HepG2 (cell line): ENCODE data around the gene GTPBP6. TPM values are rescaled to one million over a fixed set of nuclear protein-coding genes. Genes with fewer than 3 reads are reported as not detected.

ENCODE experiments used
- AKAP8 ChIP-seq: sonication (generic); formaldehyde crosslinking; IDR thresholded peaks from 2 replicates; pipeline ENCODE4 v1.5.1; 2020; ENCODE audit warnings: mild to moderate bottlenecking, missing genetic modification reagents
- HNRNPH1 ChIP-seq: fragments of 200-400 bp; formaldehyde crosslinking; optimal IDR thresholded peaks from 2 replicates; pipeline ENCODE3; 2017; ENCODE audit warnings: mild to moderate bottlenecking, low read depth, low read length
- JUN ChIP-seq: sonication (generic); formaldehyde crosslinking; IDR thresholded peaks from 2 replicates; pipeline ENCODE4 v1.4.0; 2020; ENCODE audit warnings: mild to moderate bottlenecking, missing genetic modification reagents
- KMT2A ChIP-seq: sonication (generic); formaldehyde crosslinking; IDR thresholded peaks from 2 replicates; pipeline ENCODE4 v1.4.0; 2020; ENCODE audit warnings: missing genetic modification reagents
- KMT2B ChIP-seq: IDR thresholded peaks from 2 replicates; pipeline ENCODE4 v1.6.1; 2016; ENCODE audit warnings: missing genetic modification reagents, missing compliant biosample characterization
- MIXL1 ChIP-seq: IDR thresholded peaks from 2 replicates; pipeline ENCODE4 v1.6.1; 2016
- NFKBIZ ChIP-seq: IDR thresholded peaks from 2 replicates; pipeline ENCODE4 v1.6.1; 2018; ENCODE audit warnings: missing genetic modification reagents, missing compliant biosample characterization
- NR3C1 ChIP-seq: sonication (generic); formaldehyde crosslinking; IDR thresholded peaks from 2 replicates; pipeline ENCODE4 v1.4.0; 2020; ENCODE audit warnings: missing genetic modification reagents
- PCBP2 ChIP-seq: fragments of 200-400 bp; formaldehyde crosslinking; optimal IDR thresholded peaks from 2 replicates; pipeline ENCODE3; 2018; ENCODE audit warnings: low read length, low read depth; ENCODE audit not compliant: poor library complexity, severe bottlenecking
- PHF21A ChIP-seq: sonication (generic); formaldehyde crosslinking; IDR thresholded peaks from 2 replicates; pipeline ENCODE4 v1.5.0; 2020; ENCODE audit warnings: mild to moderate bottlenecking, missing genetic modification reagents
- ZNF564 ChIP-seq: sonication (generic); formaldehyde crosslinking; IDR thresholded peaks from 2 replicates; pipeline ENCODE4 v1.8.1; 2023; ENCODE audit warnings: mild to moderate bottlenecking, missing genetic modification reagents
- ZNF749 ChIP-seq: sonication (generic); formaldehyde crosslinking; IDR thresholded peaks from 2 replicates; pipeline ENCODE4 v1.8.0; 2022; ENCODE audit warnings: mild to moderate bottlenecking, missing genetic modification reagents, moderate library complexity, borderline replicate concordance
- ZNF776 ChIP-seq: sonication (generic); formaldehyde crosslinking; IDR thresholded peaks from 2 replicates; pipeline ENCODE4 v1.4.0; 2020; ENCODE audit warnings: mild to moderate bottlenecking, missing genetic modification reagents
- polyA plus RNA-seq, 8 experiments: library from polyadenylated mRNA; depleted of rRNA in 3 of 8; stranded (reverse) in 7 of 8; unstranded in 1 of 8; fragments of >200 nt; fragmentation: Illumina TruSeq in 4 of 8; extraction: Trizol in 4 of 8; gene quantifications; 2 replicates each; pipeline versions ENCODE4 v1.2.1 to v1.2.3, GENCODE V29; 2011 to 2016; ENCODE audit warnings: low read depth in 4 of 8, missing spikeins in 1 of 8, mixed read lengths in 1 of 8; ENCODE audit not compliant: insufficient read depth in 1 of 8
- total RNA-seq, 5 experiments: library from RNA; depleted of rRNA; stranded (reverse); fragments of >200 nt; fragmentation: Illumina TruSeq; extraction: Trizol; gene quantifications; 2 replicates each; pipeline ENCODE4 v1.2.3, GENCODE V29; 2016; ENCODE audit warnings: low read depth in 1 of 5
- TF ChIP-seq, protein P1 (sequence below): sonication (generic); formaldehyde crosslinking; IDR thresholded peaks from 2 replicates; pipeline ENCODE4 v1.4.0; 2020; ENCODE audit warnings: missing genetic modification reagents, mild to moderate bottlenecking, borderline replicate concordance
- TF ChIP-seq, protein P2 (sequence below): sonication (generic); formaldehyde crosslinking; IDR thresholded peaks from 2 replicates; pipeline ENCODE4 v1.4.0; 2020; ENCODE audit warnings: missing genetic modification reagents, borderline replicate concordance
- TF ChIP-seq, protein P3 (sequence below): sonication (generic); formaldehyde crosslinking; IDR thresholded peaks from 2 replicates; pipeline ENCODE4 v1.9.0; 2021; ENCODE audit warnings: missing genetic modification reagents, borderline replicate concordance
- TF ChIP-seq, protein P4 (sequence below): sonication (generic); formaldehyde crosslinking; IDR thresholded peaks from 2 replicates; pipeline ENCODE4 v1.4.0; 2020; ENCODE audit warnings: missing genetic modification reagents, borderline replicate concordance

Gene GTPBP6
- total and polyA plus RNA-seq, 2 of the 13 experiments (the other 11 are each of a cell fraction or from before 2014, with no cell fraction given) = 20.2 to 39.6 TPM

DNA sequence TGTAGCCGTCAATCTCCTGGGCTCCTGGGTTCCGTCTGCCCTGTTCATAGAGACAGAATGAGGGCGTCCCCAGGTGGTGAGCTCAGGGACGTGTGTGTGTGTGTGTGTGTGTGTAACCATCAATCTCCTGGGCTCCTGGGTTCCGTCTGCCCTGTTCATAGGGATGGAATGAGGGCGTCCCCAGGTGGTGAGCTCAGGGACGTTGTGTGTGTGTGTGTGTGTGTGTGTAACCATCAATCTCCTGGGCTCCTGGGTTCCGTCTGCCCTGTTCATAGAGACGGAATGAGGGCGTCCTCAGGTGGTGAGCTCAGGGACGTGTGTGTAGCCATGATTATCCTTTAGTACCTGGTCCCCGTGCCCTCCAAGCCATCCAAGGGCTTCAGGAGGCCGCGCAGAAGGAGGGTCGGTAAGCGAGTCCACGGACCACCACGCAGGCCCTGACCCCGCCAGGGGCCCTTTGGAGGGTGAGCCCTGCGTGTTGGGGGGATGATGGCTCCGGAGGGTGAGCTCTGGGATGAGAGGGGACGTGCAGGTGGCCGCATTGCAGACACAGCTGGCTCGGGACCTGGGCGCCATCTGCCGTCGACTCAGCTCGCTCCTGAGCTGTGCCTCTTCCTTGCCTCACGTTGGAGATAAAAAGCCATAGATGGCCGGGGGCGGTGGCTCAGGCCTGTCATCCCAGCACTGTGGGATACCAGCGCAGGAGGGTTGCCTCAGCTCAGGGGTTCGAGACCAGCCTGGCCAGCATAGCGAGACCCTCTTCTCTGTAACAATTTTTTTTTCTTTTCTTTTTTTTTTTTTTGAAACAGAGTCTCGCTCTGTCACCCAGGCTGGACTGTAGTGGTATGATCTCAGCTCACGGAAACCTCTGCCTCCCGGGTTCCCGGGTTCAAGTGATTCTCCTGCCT is 5.4 kb upstream of the GTPBP6 start (continued):
- TF ChIP-seq, protein P1, sequence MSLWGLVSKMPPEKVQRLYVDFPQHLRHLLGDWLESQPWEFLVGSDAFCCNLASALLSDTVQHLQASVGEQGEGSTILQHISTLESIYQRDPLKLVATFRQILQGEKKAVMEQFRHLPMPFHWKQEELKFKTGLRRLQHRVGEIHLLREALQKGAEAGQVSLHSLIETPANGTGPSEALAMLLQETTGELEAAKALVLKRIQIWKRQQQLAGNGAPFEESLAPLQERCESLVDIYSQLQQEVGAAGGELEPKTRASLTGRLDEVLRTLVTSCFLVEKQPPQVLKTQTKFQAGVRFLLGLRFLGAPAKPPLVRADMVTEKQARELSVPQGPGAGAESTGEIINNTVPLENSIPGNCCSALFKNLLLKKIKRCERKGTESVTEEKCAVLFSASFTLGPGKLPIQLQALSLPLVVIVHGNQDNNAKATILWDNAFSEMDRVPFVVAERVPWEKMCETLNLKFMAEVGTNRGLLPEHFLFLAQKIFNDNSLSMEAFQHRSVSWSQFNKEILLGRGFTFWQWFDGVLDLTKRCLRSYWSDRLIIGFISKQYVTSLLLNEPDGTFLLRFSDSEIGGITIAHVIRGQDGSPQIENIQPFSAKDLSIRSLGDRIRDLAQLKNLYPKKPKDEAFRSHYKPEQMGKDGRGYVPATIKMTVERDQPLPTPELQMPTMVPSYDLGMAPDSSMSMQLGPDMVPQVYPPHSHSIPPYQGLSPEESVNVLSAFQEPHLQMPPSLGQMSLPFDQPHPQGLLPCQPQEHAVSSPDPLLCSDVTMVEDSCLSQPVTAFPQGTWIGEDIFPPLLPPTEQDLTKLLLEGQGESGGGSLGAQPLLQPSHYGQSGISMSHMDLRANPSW = no peak
- TF ChIP-seq PCBP2 (no peak), ZNF564 (CRISPR knock-in tag) (no peak), NFKBIZ (CRISPR knock-in tag) (no peak), MIXL1 (CRISPR knock-in tag) (no peak), KMT2A (CRISPR knock-in tag) (no peak), NR3C1 (CRISPR knock-in tag) (no peak), AKAP8 (CRISPR knock-in tag) (peak; percentile 95), ZNF749 (CRISPR knock-in tag) (no peak), PHF21A (CRISPR knock-in tag) (no peak), KMT2B (no peak), JUN (no peak), HNRNPH1 (no peak), ZNF776 (CRISPR knock-in tag) (no peak)
- TF ChIP-seq, protein P2, sequence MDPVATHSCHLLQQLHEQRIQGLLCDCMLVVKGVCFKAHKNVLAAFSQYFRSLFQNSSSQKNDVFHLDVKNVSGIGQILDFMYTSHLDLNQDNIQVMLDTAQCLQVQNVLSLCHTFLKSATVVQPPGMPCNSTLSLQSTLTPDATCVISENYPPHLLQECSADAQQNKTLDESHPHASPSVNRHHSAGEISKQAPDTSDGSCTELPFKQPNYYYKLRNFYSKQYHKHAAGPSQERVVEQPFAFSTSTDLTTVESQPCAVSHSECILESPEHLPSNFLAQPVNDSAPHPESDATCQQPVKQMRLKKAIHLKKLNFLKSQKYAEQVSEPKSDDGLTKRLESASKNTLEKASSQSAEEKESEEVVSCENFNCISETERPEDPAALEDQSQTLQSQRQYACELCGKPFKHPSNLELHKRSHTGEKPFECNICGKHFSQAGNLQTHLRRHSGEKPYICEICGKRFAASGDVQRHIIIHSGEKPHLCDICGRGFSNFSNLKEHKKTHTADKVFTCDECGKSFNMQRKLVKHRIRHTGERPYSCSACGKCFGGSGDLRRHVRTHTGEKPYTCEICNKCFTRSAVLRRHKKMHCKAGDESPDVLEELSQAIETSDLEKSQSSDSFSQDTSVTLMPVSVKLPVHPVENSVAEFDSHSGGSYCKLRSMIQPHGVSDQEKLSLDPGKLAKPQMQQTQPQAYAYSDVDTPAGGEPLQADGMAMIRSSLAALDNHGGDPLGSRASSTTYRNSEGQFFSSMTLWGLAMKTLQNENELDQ = no peak
- TF ChIP-seq, protein P3, sequence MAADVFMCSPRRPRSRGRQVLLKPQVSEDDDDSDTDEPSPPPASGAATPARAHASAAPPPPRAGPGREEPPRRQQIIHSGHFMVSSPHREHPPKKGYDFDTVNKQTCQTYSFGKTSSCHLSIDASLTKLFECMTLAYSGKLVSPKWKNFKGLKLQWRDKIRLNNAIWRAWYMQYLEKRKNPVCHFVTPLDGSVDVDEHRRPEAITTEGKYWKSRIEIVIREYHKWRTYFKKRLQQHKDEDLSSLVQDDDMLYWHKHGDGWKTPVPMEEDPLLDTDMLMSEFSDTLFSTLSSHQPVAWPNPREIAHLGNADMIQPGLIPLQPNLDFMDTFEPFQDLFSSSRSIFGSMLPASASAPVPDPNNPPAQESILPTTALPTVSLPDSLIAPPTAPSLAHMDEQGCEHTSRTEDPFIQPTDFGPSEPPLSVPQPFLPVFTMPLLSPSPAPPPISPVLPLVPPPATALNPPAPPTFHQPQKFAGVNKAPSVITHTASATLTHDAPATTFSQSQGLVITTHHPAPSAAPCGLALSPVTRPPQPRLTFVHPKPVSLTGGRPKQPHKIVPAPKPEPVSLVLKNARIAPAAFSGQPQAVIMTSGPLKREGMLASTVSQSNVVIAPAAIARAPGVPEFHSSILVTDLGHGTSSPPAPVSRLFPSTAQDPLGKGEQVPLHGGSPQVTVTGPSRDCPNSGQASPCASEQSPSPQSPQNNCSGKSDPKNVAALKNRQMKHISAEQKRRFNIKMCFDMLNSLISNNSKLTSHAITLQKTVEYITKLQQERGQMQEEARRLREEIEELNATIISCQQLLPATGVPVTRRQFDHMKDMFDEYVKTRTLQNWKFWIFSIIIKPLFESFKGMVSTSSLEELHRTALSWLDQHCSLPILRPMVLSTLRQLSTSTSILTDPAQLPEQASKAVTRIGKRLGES (CRISPR knock-in tag) = no peak
- TF ChIP-seq, protein P4, sequence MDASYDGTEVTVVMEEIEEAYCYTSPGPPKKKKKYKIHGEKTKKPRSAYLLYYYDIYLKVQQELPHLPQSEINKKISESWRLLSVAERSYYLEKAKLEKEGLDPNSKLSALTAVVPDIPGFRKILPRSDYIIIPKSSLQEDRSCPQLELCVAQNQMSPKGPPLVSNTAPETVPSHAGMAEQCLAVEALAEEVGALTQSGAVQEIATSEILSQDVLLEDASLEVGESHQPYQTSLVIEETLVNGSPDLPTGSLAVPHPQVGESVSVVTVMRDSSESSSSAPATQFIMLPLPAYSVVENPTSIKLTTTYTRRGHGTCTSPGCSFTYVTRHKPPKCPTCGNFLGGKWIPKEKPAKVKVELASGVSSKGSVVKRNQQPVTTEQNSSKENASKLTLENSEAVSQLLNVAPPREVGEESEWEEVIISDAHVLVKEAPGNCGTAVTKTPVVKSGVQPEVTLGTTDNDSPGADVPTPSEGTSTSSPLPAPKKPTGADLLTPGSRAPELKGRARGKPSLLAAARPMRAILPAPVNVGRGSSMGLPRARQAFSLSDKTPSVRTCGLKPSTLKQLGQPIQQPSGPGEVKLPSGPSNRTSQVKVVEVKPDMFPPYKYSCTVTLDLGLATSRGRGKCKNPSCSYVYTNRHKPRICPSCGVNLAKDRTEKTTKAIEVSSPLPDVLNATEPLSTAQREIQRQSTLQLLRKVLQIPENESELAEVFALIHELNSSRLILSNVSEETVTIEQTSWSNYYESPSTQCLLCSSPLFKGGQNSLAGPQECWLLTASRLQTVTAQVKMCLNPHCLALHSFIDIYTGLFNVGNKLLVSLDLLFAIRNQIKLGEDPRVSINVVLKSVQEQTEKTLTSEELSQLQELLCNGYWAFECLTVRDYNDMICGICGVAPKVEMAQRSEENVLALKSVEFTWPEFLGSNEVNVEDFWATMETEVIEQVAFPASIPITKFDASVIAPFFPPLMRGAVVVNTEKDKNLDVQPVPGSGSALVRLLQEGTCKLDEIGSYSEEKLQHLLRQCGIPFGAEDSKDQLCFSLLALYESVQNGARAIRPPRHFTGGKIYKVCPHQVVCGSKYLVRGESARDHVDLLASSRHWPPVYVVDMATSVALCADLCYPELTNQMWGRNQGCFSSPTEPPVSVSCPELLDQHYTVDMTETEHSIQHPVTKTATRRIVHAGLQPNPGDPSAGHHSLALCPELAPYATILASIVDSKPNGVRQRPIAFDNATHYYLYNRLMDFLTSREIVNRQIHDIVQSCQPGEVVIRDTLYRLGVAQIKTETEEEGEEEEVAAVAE (CRISPR knock-in tag) = no peak
